Measurements from ENCODE around the gene APP.

- TF ChIP-seq CTCF (conservative IDR thresholded peaks at IDR 0.05; ENCODE audit: low read depth, low read length) = no peak
- TF ChIP-seq EZH2 (IDR thresholded peaks at IDR 0.05; ENCODE audit: borderline replicate concordance, low read depth, low read length, poor library complexity, severe bottlenecking) = no peak
Measured at GRCh38 chr21:26207021-26207420, 36.5 kb upstream of the APP start.

Data from A673 (cell line).